Gastrocnemius medialis (tissue), 4 donors: ENCODE results near the gene TXNL4A.

Experiments
- CTCF ChIP-seq, 5 experiments: fragments of 450-650 bp in 3 of 5; fragments of 200-600 bp in 2 of 5; sonication (generic) in 2 of 5; IDR thresholded peaks in 4 of 5; conservative IDR thresholded peaks in 1 of 5; 1 replicate in 4 of 5; 2 replicates in 1 of 5; pipeline ENCODE4 v1.5.1; 2016 to 2019; ENCODE audit warnings: antibody characterized with exemption in 5 of 5, mild to moderate bottlenecking in 3 of 5, moderate library complexity in 3 of 5
- POLR2A ChIP-seq, 2 donors: fragments of 450-650 bp; IDR thresholded peaks; one replicate each; pipeline ENCODE4 v1.6.1; 2017; ENCODE audit warnings: antibody characterized with exemption in 2 of 2, mild to moderate bottlenecking in 2 of 2, moderate library complexity in 2 of 2

GRCh38 chr18:79951545-79952455 is 36.6 kb downstream of the TXNL4A start, which contains the start of gene SLC66A2:
- peak in 2 of 5 experiments; percentile 4 to 17 for TF ChIP-seq CTCF (IDR thresholded peaks at IDR 0.05 in 4 of 5, conservative IDR thresholded peaks at IDR 0.05 in 1 of 5)
- peak; percentile 93 to 95 for TF ChIP-seq POLR2A (IDR thresholded peaks at IDR 0.05)
